NCI-H1417 treated with DMSO at 0.1 percent for 48 hours (cell line): ENCODE measurements around the gene ZNF750.

ENCODE experiments used
- DNase-seq: peaks from one replicate; lab custom pipeline; 2025; lab: John Stamatoyannopoulos, UW

The ZNF750 gene

GRCh38 chr17:82839617-82840292 lies at the start of gene ZNF750:
Gene ZNF750, minus strand, starts transcription at chr17:82840022. Its CDS starts 7,568 bp downstream, at chr17:82832454.
- no peak for DNase-seq

GRCh38 chr17:82888583-82889495 lies 49.0 kb upstream of the ZNF750 start:
- no peak for DNase-seq

- DNase-seq = no peak
These were observed 47.7 kb upstream of the ZNF750 start for GRCh38 chr17:82887255-82888164.

- no peak for DNase-seq
These were observed 45.1 kb upstream of the ZNF750 start for GRCh38 chr17:82884970-82885353.

- no peak for DNase-seq
These were observed 44.6 kb upstream of the ZNF750 start for GRCh38 chr17:82884341-82884969.

GRCh38 chr17:82883419-82884031 lies 43.7 kb upstream of the ZNF750 start:
- DNase-seq = no peak

- no peak for DNase-seq
These were observed 43.0 kb upstream of the ZNF750 start for GRCh38 chr17:82882715-82883418.

- no peak for DNase-seq
These were observed 42.3 kb upstream of the ZNF750 start for GRCh38 chr17:82881900-82882714.

GRCh38 chr17:82881324-82881823 lies 41.6 kb upstream of the ZNF750 start:
- DNase-seq = no peak

GRCh38 chr17:82880620-82881323 lies 41.0 kb upstream of the ZNF750 start:
- DNase-seq = no peak

- no peak for DNase-seq
These were observed 39.4 kb upstream of the ZNF750 start for GRCh38 chr17:82879241-82879640.

GRCh38 chr17:82878527-82878926 lies 38.7 kb upstream of the ZNF750 start:
- no peak for DNase-seq

GRCh38 chr17:82876602-82877379 lies 37.0 kb upstream of the ZNF750 start:
- DNase-seq = no peak

- DNase-seq = no peak
These were observed 36.3 kb upstream of the ZNF750 start for GRCh38 chr17:82876149-82876548.

- no peak for DNase-seq
These were observed 35.6 kb upstream of the ZNF750 start for GRCh38 chr17:82875407-82875856.

- DNase-seq = no peak
These were observed 34.4 kb upstream of the ZNF750 start for GRCh38 chr17:82874011-82874835.

- no peak for DNase-seq
These were observed 33.7 kb upstream of the ZNF750 start for GRCh38 chr17:82873521-82873920.
